T-helper 17 cell (primary cell): ENCODE results near the gene CD9. TPM values are rescaled to one million over a fixed set of nuclear protein-coding genes. Genes with fewer than 3 reads are reported as not detected.
"Not testable (repeated sequence)": the region's sequence is repeated elsewhere in the genome, so short reads cannot be mapped to it uniquely, and the experiment has no call there.

Source experiments
- ATAC-seq: fragments of 150-1000 bp; cut with Tn5 transposase; 2 replicates; pipeline ENCODE4 v1.10.0; 2021; ENCODE audit warnings: mild to moderate bottlenecking, moderate library complexity
- DNase-seq, 3 donors: peaks; one replicate each; pipeline versions ENCODE4 v3.0.0 to v3.0.0-alpha.2; 2020 to 2021
- H3K9me3 ChIP-seq: one replicate; pipeline ENCODE4 v1.7.0; 2013; ENCODE audit warnings: low read length, mild to moderate bottlenecking; ENCODE audit not compliant: control insufficient read depth, poor library complexity, severe bottlenecking
- H3K27ac Mint-ChIP-seq: one replicate; pipeline ENCODE4 v1.8.0; 2022; ENCODE audit warnings: mild to moderate bottlenecking, moderate library complexity, mixed read lengths
- H3K27me3 Mint-ChIP-seq: one replicate; pipeline ENCODE4 v1.8.0; 2022; ENCODE audit warnings: mixed read lengths
- H3K36me3 Mint-ChIP-seq: one replicate; pipeline ENCODE4 v1.8.0; 2022; ENCODE audit warnings: low read depth, mixed read lengths
- H3K4me1 Mint-ChIP-seq: one replicate; pipeline ENCODE4 v1.8.0; 2022; ENCODE audit warnings: mild to moderate bottlenecking, mixed read lengths
- H3K4me3 Mint-ChIP-seq: one replicate; pipeline ENCODE4 v1.8.0; 2022; ENCODE audit warnings: mild to moderate bottlenecking, moderate library complexity, mixed read lengths
- total RNA-seq, 4 donors: library from RNA in 2 of 4; stranded (reverse) in 2 of 4; gene quantifications; one replicate each; pipeline ENCODE4 v1.2.3 and lab custom pipeline; 2022 to 2026

Gene CD9
- total RNA-seq, 2 donors from 2014 or later: 2.4 to 28.0 TPM

DNA sequence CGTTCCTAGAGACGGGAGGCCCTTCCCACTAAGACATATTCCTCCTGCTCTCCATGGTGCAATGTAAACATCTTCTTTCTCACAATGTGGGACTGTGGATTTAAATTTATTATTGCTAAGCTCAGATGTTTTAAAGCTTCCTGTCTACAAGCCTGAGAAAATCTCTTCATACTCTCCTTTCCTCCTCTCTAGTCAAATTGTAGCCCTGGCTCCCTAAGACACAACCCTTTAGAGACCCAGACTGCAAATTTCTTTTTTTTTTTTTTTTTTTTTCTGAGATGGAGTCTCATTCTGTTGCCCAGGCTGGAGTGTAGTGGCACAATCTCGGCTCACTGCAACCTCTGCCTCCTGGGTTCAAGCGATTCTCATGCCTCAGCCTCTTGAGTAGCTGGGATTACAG lies 9.2 kb downstream of the CD9 start:
- H3K27ac Mint-ChIP-seq, H3K36me3 Mint-ChIP-seq, H3K4me3 Mint-ChIP-seq, H3K9me3 ChIP-seq, DNase-seq, H3K4me1 Mint-ChIP-seq, ATAC-seq: not testable (repeated sequence)
- peaks cover 34% of the 10 kb centered on the region for H3K27me3 Mint-ChIP-seq

GRCh38 chr12:6211421-6211869 lies 11.2 kb downstream of the CD9 start:
- H3K9me3 ChIP-seq: no peaks in the 10 kb centered on the region
- DNase-seq (no peak), ATAC-seq (no peak)
- Mint-ChIP-seq H3K27me3 (peaks cover 25% of the 10 kb centered on the region), H3K36me3 (no peaks in the 10 kb centered on the region), H3K27ac (no peak overlapping the region), H3K4me1 (peaks cover 2% of the 10 kb centered on the region), H3K4me3 (no peak overlapping the region)

- DNase-seq: no peak
- H3K27ac Mint-ChIP-seq: no peak overlapping the region
- H3K4me3 Mint-ChIP-seq: no peak overlapping the region
- no peaks in the 10 kb centered on the region for H3K36me3 Mint-ChIP-seq
- no peak for ATAC-seq
- H3K4me1 Mint-ChIP-seq: peaks cover 2% of the 10 kb centered on the region
- H3K27me3 Mint-ChIP-seq: peaks cover 25% of the 10 kb centered on the region
- H3K9me3 ChIP-seq: no peaks in the 10 kb centered on the region
These were observed 11.9 kb downstream of the CD9 start for GRCh38 chr12:6212086-6212485.

DNA sequence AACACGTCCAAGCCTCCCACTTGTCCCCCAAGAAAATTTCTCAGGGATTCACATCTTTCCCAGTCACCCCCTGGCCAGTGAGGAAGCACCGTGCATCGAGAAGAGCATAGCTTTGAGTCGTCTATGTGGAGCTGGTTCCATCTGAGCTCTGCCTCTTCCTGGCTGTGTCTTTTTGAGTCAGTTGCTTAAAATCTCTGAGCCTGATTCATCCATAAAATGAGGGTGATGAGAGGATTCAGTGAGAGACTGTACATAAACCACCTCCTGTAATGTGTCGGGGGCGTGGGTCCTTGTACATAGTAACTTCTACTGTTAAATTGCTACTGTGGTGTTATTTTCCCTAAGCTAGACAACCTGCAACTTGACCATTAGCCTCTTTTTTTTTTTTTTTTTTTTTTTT lies 13.8 kb downstream of the CD9 start:
- DNase-seq (no peak), ATAC-seq (no peak)
- no peaks in the 10 kb centered on the region for H3K9me3 ChIP-seq
- no peak overlapping the region for H3K27ac Mint-ChIP-seq
- peaks cover 25% of the 10 kb centered on the region for H3K27me3 Mint-ChIP-seq
- peaks cover 5% of the 10 kb centered on the region for H3K4me1 Mint-ChIP-seq
- no peaks in the 10 kb centered on the region for H3K36me3 Mint-ChIP-seq
- H3K4me3 Mint-ChIP-seq: no peak overlapping the region

- Mint-ChIP-seq H3K36me3 (peaks cover under 1% of the 10 kb centered on the region), H3K27me3 (peaks cover 28% of the 10 kb centered on the region), H3K4me3 (no peak overlapping the region), H3K4me1 (peaks cover 5% of the 10 kb centered on the region), H3K27ac (no peak overlapping the region)
- ATAC-seq (no peak), DNase-seq (no peak)
- H3K9me3 ChIP-seq: no peaks in the 10 kb centered on the region
These were observed 14.4 kb downstream of the CD9 start for GRCh38 chr12:6214633-6215032.

DNA sequence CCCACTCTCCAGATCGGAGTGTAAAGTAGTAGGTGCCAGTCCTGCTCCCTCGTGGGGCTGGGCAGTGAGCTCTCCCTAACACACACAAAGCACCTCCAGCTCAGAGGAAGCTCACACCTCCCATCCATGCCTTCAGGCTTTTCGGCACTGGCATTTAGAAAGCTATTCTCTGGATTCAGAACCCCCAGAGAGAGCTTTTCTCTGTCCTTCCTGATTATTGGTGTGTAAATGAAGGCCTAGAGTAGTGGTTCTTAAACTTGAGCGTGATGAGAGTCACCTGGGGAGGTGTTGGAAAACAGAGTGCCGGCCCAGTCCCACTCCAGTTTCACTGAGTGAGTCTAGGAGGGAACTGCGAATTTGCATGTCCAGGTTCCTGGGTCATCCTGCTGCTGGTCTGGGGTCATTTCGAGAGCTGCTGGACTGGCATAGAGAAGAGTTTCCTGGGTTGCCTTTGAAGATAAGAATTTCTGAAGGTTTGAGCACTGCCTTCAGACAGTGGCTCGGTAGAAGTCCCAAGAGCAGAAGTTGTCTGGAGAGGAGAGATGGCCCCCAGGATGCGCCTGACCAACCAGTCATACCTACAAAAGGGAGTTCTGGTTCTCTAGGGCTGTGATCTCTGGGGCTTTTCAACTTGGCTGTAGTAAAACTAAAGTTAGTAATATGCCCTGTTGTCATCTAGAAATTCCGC lies 15.1 kb downstream of the CD9 start:
- Mint-ChIP-seq H3K4me3 (no peak overlapping the region), H3K27me3 (peaks cover 28% of the 10 kb centered on the region), H3K36me3 (peaks cover 6% of the 10 kb centered on the region), H3K27ac (no peak overlapping the region), H3K4me1 (peaks cover 7% of the 10 kb centered on the region)
- DNase-seq: no peak
- no peaks in the 10 kb centered on the region for H3K9me3 ChIP-seq
- no peak for ATAC-seq

DNA sequence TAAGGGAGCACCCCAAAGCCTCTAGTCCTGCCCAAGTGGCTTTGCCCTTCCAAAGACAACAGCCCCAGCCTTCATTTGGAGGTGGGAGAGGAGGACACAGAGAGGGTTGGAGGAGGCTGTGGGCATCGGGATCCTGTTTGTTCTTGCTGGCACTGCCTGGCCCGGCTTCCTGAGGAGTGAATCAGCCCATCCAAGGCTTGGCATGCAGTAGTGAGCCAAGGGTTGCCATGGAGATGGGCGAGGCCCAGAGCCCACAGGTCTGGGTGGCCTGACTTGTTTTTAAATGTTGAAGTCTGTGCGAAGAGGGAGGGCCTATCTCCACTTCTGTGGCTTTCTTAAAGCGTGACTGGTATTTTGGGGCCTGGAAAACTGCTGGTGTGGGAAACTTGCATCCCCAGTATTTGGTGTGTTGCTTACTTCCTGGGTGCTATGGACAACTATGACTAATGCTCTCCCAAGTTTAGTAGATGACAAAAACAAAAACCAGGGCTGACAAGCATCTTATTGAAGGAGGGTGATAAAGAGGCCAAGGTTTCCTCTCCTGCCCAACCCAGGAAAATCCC lies 15.8 kb downstream of the CD9 start:
- no peak for ATAC-seq
- H3K27ac Mint-ChIP-seq: no peak overlapping the region

GRCh38 chr12:6216581-6216980 lies 16.4 kb downstream of the CD9 start:
- no peak overlapping the region for H3K4me3 Mint-ChIP-seq
- peaks cover 7% of the 10 kb centered on the region for H3K4me1 Mint-ChIP-seq
- H3K27me3 Mint-ChIP-seq: peaks cover 28% of the 10 kb centered on the region
- DNase-seq (no peak), ATAC-seq (no peak)
- H3K27ac Mint-ChIP-seq: no peak overlapping the region
- H3K9me3 ChIP-seq: no peaks in the 10 kb centered on the region
- peaks cover 6% of the 10 kb centered on the region for H3K36me3 Mint-ChIP-seq

More for the DNA sequence above, 15.8 kb downstream of the CD9 start:
- Mint-ChIP-seq H3K36me3 (peaks cover 6% of the 10 kb centered on the region), H3K4me3 (no peak overlapping the region), H3K4me1 (peaks cover 7% of the 10 kb centered on the region), H3K27me3 (peaks cover 28% of the 10 kb centered on the region)
- H3K9me3 ChIP-seq: no peaks in the 10 kb centered on the region
- DNase-seq: no peak

- Mint-ChIP-seq H3K4me1 (peaks cover 8% of the 10 kb centered on the region), H3K36me3 (peaks cover 6% of the 10 kb centered on the region), H3K27me3 (peaks cover 23% of the 10 kb centered on the region), H3K27ac (no peak overlapping the region), H3K4me3 (no peak overlapping the region)
- H3K9me3 ChIP-seq: no peaks in the 10 kb centered on the region
- ATAC-seq (no peak), DNase-seq (no peak)
These were observed 18.2 kb downstream of the CD9 start for GRCh38 chr12:6218347-6218925.

- ATAC-seq: no peak
- peaks cover 8% of the 10 kb centered on the region for H3K4me1 Mint-ChIP-seq
- no peak overlapping the region for H3K4me3 Mint-ChIP-seq
- H3K9me3 ChIP-seq: no peaks in the 10 kb centered on the region
- peaks cover 6% of the 10 kb centered on the region for H3K36me3 Mint-ChIP-seq
- H3K27me3 Mint-ChIP-seq: peaks cover 15% of the 10 kb centered on the region
- peak overlapping the region; percentile 34 for H3K27ac Mint-ChIP-seq
- DNase-seq: no peak
These were observed 19.8 kb downstream of the CD9 start for GRCh38 chr12:6219980-6220379.

- Mint-ChIP-seq H3K27me3 (peaks cover 11% of the 10 kb centered on the region), H3K4me3 (no peak overlapping the region), H3K36me3 (peaks cover 6% of the 10 kb centered on the region), H3K27ac (no peak overlapping the region), H3K4me1 (peaks cover 11% of the 10 kb centered on the region)
- no peak for ATAC-seq
- no peak for DNase-seq
- H3K9me3 ChIP-seq: no peaks in the 10 kb centered on the region
These were observed 20.9 kb downstream of the CD9 start for GRCh38 chr12:6221146-6221545.

GRCh38 chr12:6222078-6222654 lies 22.0 kb downstream of the CD9 start:
- Mint-ChIP-seq H3K36me3 (peaks cover 6% of the 10 kb centered on the region), H3K27ac (no peak overlapping the region), H3K4me3 (no peak overlapping the region), H3K27me3 (peaks cover 11% of the 10 kb centered on the region), H3K4me1 (peaks cover 11% of the 10 kb centered on the region)
- ATAC-seq: no peak
- no peaks in the 10 kb centered on the region for H3K9me3 ChIP-seq
- no peak for DNase-seq

- Mint-ChIP-seq H3K27ac (no peak overlapping the region), H3K27me3 (peaks cover 11% of the 10 kb centered on the region), H3K4me1 (peaks cover 9% of the 10 kb centered on the region), H3K4me3 (no peak overlapping the region), H3K36me3 (peaks cover 6% of the 10 kb centered on the region)
- ATAC-seq (no peak), DNase-seq (no peak)
- no peaks in the 10 kb centered on the region for H3K9me3 ChIP-seq
These were observed 23.3 kb downstream of the CD9 start for GRCh38 chr12:6223545-6223944.
